H1 (cell line): Measurements from ENCODE around the gene RAN. TPM values are rescaled to one million over a fixed set of nuclear protein-coding genes. Genes with fewer than 3 reads are reported as not detected.

Experiments
- CTCF ChIA-PET: fragments of 300-600 bp; sonication (Branson Sonifier 250); formaldehyde crosslinking; loops from one replicate; lab custom pipeline; 2021; ENCODE audit not compliant: partially characterized antibody; lab: Charles Lee
- POLR2A ChIA-PET: fragments of 300-600 bp; sonication (Branson Sonifier 250); formaldehyde crosslinking; loops from one replicate; lab custom pipeline; 2021; ENCODE audit warnings: inconsistent platforms; ENCODE audit not compliant: partially characterized antibody; lab: Charles Lee
- DNase-seq, 2 experiments: peaks; one replicate each; pipeline versions ENCODE4 v3.0.0 to v3.0.0-alpha.2; 2010 to 2022; ENCODE audit warnings: low spot score in 2 of 2, low read depth in 1 of 2, mixed read lengths in 1 of 2
- FAIRE-seq: peaks from 2 replicates; lab custom pipeline; 2011; peaks lifted over from hg19 to GRCh38; lab: Jason Lieb, UNC
- H2AFZ ChIP-seq: 2 replicates; pipeline ENCODE4 v1.8.1; 2012; ENCODE audit warnings: low read length, inconsistent platforms
- H2AK5ac ChIP-seq: 2 replicates; pipeline ENCODE4 v1.6.1; 2013; ENCODE audit warnings: low read depth, low read length
- H2BK120ac ChIP-seq: replicated peaks from 2 replicates; pipeline ENCODE3; 2013; ENCODE audit warnings: low read depth, low read length, inconsistent platforms
- H2BK12ac ChIP-seq: 2 replicates; pipeline ENCODE4 v1.6.1; 2013; ENCODE audit warnings: low read depth, low read length
- H2BK15ac ChIP-seq: 2 replicates; pipeline ENCODE4 v1.6.1; 2013; ENCODE audit warnings: low read length
- H2BK20ac ChIP-seq: 2 replicates; pipeline ENCODE4 v1.6.1; 2013; ENCODE audit warnings: low read length
- H2BK5ac ChIP-seq: 2 replicates; pipeline ENCODE4 v1.6.1; 2013; ENCODE audit warnings: low read depth, low read length
- H3K14ac ChIP-seq: 2 replicates; pipeline ENCODE4 v1.6.1; 2013; ENCODE audit warnings: inconsistent platforms; ENCODE audit not compliant: insufficient read length
- H3K18ac ChIP-seq: 2 replicates; pipeline ENCODE4 v1.6.1; 2013; ENCODE audit warnings: low read length; ENCODE audit errors: extremely low read depth
- H3K23ac ChIP-seq: 2 replicates; pipeline ENCODE4 v1.6.1; 2013; ENCODE audit warnings: inconsistent platforms; ENCODE audit not compliant: insufficient read length
- H3K23me2 ChIP-seq: 2 replicates; pipeline ENCODE4 v1.6.1; 2013; ENCODE audit warnings: low read depth, low read length
- H3K27ac ChIP-seq: 2 replicates; pipeline ENCODE4 v1.6.1; 2011; ENCODE audit warnings: low read depth, low read length, inconsistent platforms
- H3K27me3 ChIP-seq, 4 experiments: replicated peaks in 1 of 4; 1 replicate in 1 of 4; 2 replicates in 3 of 4; pipeline versions ENCODE4 v1.6.1 to v1.8.1; 2011 to 2013; ENCODE audit warnings: low read length in 3 of 4, mild to moderate bottlenecking in 3 of 4, inconsistent platforms in 2 of 4, mixed read lengths in 2 of 4, moderate library complexity in 1 of 4; ENCODE audit not compliant: control insufficient read depth in 3 of 4, insufficient read depth in 3 of 4; ENCODE audit errors: extremely low read depth in 1 of 4
- H3K36me3 ChIP-seq, 4 experiments: 2 replicates each; pipeline versions ENCODE4 v1.6.1 to v1.8.1; 2011 to 2013; ENCODE audit warnings: mild to moderate bottlenecking in 4 of 4, low read length in 3 of 4, moderate library complexity in 2 of 4, control low read depth in 1 of 4, inconsistent platforms in 1 of 4; ENCODE audit not compliant: insufficient read depth in 4 of 4, control insufficient read depth in 2 of 4
- H3K4ac ChIP-seq: replicated peaks from 2 replicates; pipeline ENCODE3; 2013; ENCODE audit warnings: low read length, low read depth, mixed read lengths, inconsistent platforms; ENCODE audit not compliant: insufficient read length
- H3K4me1 ChIP-seq, 4 experiments: replicated peaks in 1 of 4; 1 replicate in 1 of 4; 2 replicates in 3 of 4; pipeline versions ENCODE4 v1.6.1 to v1.8.1; 2011 to 2013; ENCODE audit warnings: low read length in 3 of 4, inconsistent platforms in 2 of 4, mixed read lengths in 1 of 4; ENCODE audit not compliant: insufficient read depth in 4 of 4, control insufficient read depth in 3 of 4
- H3K4me2 ChIP-seq, 2 experiments: 2 replicates each; pipeline versions ENCODE4 v1.6.1 to v1.8.1; 2011 to 2013; ENCODE audit warnings: low read depth in 2 of 2, low read length in 2 of 2, control low read depth in 1 of 2, inconsistent platforms in 1 of 2, mild to moderate bottlenecking in 1 of 2; ENCODE audit not compliant: insufficient read depth in 1 of 2
- H3K4me3 ChIP-seq, 4 experiments: fragments of 200-600, 300-600 bp in 1 of 4; sonication (generic), shearing (Covaris generic), sonication (Bioruptor Twin) in 1 of 4; 2 replicates each; pipeline versions ENCODE4 v1.5.1 to v1.8.1; 2011 to 2016; ENCODE audit warnings: low read length in 4 of 4, low read depth in 3 of 4, control low read depth in 2 of 4, inconsistent platforms in 2 of 4, mild to moderate bottlenecking in 2 of 4, mixed read lengths in 1 of 4, moderate library complexity in 1 of 4; ENCODE audit not compliant: insufficient read depth in 2 of 4; ENCODE audit errors: extremely low read depth in 1 of 4
- H3K56ac ChIP-seq: replicated peaks from 2 replicates; pipeline ENCODE3; 2013; ENCODE audit warnings: low read depth, mild to moderate bottlenecking, mixed read lengths, low read length, inconsistent platforms; ENCODE audit not compliant: insufficient read length
- H3K79me1 ChIP-seq: 2 replicates; pipeline ENCODE4 v1.6.1; 2013; ENCODE audit warnings: low read depth, low read length, control low read depth
- H3K79me2 ChIP-seq, 2 experiments: 2 replicates each; pipeline versions ENCODE4 v1.6.1 to v1.8.1; 2012 to 2013; ENCODE audit warnings: low read length in 2 of 2, mild to moderate bottlenecking in 2 of 2, inconsistent platforms in 1 of 2; ENCODE audit not compliant: insufficient read depth in 2 of 2, control insufficient read depth in 1 of 2
- H3K9ac ChIP-seq, 4 experiments: replicated peaks in 1 of 4; 1 replicate in 1 of 4; 2 replicates in 3 of 4; pipeline versions ENCODE4 v1.6.1 to v1.8.1; 2011 to 2013; ENCODE audit warnings: low read depth in 3 of 4, low read length in 3 of 4, control low read depth in 2 of 4, mild to moderate bottlenecking in 2 of 4, moderate library complexity in 2 of 4, inconsistent platforms in 1 of 4; ENCODE audit errors: extremely low read depth in 1 of 4
- H3K9me3 ChIP-seq, 2 experiments: 2 replicates each; pipeline versions ENCODE4 v1.6.1 to v1.8.1; 2012 to 2013; ENCODE audit warnings: mild to moderate bottlenecking in 2 of 2, moderate library complexity in 2 of 2, control low read depth in 1 of 2, inconsistent platforms in 1 of 2, low read depth in 1 of 2, low read length in 1 of 2, mixed read lengths in 1 of 2; ENCODE audit not compliant: insufficient read depth in 2 of 2
- H4K20me1 ChIP-seq, 2 experiments: replicated peaks in 1 of 2; 2 replicates each; pipeline versions ENCODE3 to v1.8.1; 2011 to 2013; ENCODE audit warnings: inconsistent platforms in 2 of 2, low read length in 2 of 2, mild to moderate bottlenecking in 1 of 2; ENCODE audit not compliant: insufficient read depth in 2 of 2, control insufficient read depth in 1 of 2
- H4K5ac ChIP-seq: 2 replicates; pipeline ENCODE4 v1.6.1; 2013; ENCODE audit warnings: low read length, low read depth, mixed read lengths, inconsistent platforms; ENCODE audit not compliant: insufficient read length
- H4K8ac ChIP-seq: 2 replicates; pipeline ENCODE4 v1.8.0; 2013; ENCODE audit warnings: mild to moderate bottlenecking, moderate library complexity, low read length, inconsistent platforms; ENCODE audit not compliant: insufficient read depth; ENCODE audit errors: extremely low read depth
- H4K91ac ChIP-seq: replicated peaks from 2 replicates; pipeline ENCODE3; 2013; ENCODE audit warnings: low read length, mixed read lengths, inconsistent platforms; ENCODE audit not compliant: insufficient read length
- CBX8 ChIP-seq: fragments of 300-800, 300-1000 bp; sonication (generic); IDR thresholded peaks from 2 replicates; pipeline ENCODE4 v1.7.1; 2016; ENCODE audit warnings: low read depth, low read length, borderline replicate concordance
- CEBPB ChIP-seq: IDR thresholded peaks from 2 replicates; pipeline ENCODE4 v1.6.1; 2012; ENCODE audit warnings: low read depth, low read length
- NRF1 ChIP-seq: IDR thresholded peaks from 2 replicates; pipeline ENCODE4 v1.6.1; 2011; ENCODE audit warnings: mild to moderate bottlenecking, low read depth, low read length, improper control_type of control experiment
- PHF8 ChIP-seq: fragments of 200-600 bp; sonication (generic); conservative IDR thresholded peaks from 2 replicates; pipeline ENCODE4 v1.7.1; 2012; ENCODE audit warnings: low read depth, mild to moderate bottlenecking, inconsistent platforms, low read length, moderate library complexity
- RXRA ChIP-seq: IDR thresholded peaks from 2 replicates; pipeline ENCODE4 v1.6.1; 2011; ENCODE audit warnings: low read depth, mild to moderate bottlenecking, low read length, moderate library complexity; ENCODE audit not compliant: insufficient read depth
- WGBS, 2 experiments: shearing (Covaris generic) in 1 of 2; methylation state at CpG; one replicate each; pipeline versions ENCODE4 v1.1.6 to v1.1.7; 2013 to 2015; ENCODE audit warnings: low lambda C conversion rate in 2 of 2, mixed read lengths in 2 of 2, inconsistent platforms in 1 of 2, low coverage in 1 of 2, missing lambda C conversion rate in 1 of 2; ENCODE audit not compliant: insufficient replicate concordance in 2 of 2, insufficient coverage in 1 of 2, insufficient read length in 1 of 2; ENCODE audit errors: extremely low coverage in 1 of 2, missing lambda C conversion rate in 1 of 2; 5-methylcytosine and 5-hydroxymethylcytosine counted together
- polyA plus RNA-seq, 7 experiments: library from polyadenylated mRNA; depleted of rRNA in 3 of 7; stranded (reverse) in 5 of 7; unstranded in 2 of 7; fragments of >200 nt in 5 of 7; fragments of 200-250 nt in 2 of 7; gene quantifications; 1 replicate in 5 of 7; 2 replicates in 1 of 7; 4 replicates in 1 of 7; pipeline versions ENCODE4 v1.2.1 to v1.2.3, GENCODE V29; 2011 to 2013; ENCODE audit warnings: missing spikeins in 2 of 7, mixed read lengths in 2 of 7
- total RNA-seq: library from RNA; stranded (reverse); fragmentation: NEBNext Ultra II Directional; extraction: Animal tissue kit (Norgen Biotek cat#: 25700); gene quantifications from 2 replicates; pipeline ENCODE4 v1.2.1, GENCODE V29; 2021
- TF ChIP-seq, protein P1 (sequence below): IDR thresholded peaks from 2 replicates; pipeline ENCODE4 v1.6.1; 2012; ENCODE audit warnings: low read length, inconsistent platforms

The RAN gene
- total and polyA plus RNA-seq, 2 of the 8 experiments (the other 6 are each of a cell fraction or from before 2014, with no cell fraction given) = 2,064 to 2,203 TPM

DNA sequence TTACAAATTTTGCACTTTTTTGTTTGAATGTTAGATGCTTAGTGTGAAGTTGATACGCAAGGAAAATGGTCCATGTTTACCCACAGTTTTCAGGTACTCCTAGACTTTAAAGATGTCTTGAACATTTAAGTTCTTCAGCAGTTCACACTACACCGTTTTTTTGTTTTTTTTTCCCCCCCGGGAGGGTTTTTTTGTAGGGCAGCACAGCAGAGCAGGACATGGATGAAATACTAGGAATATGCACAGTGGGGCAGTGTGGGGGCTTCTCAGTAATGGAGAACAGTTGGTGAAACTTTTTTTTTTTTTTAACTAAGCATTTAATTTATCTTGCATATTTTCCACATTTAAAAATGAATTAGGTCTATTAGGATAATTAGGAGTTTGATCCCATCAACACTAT, 4.9 kb downstream of the RAN start:
- peaks cover 0 to 5% (median 3%) of the 10 kb centered on the region in 4 experiments; a peak in 4 of 7 replicates for H3K4me1 ChIP-seq
- H3K27me3 ChIP-seq = no peaks in the 10 kb centered on the region
- H2AFZ ChIP-seq = no peak overlapping the region
- ChIA-PET POLR2A (interaction anchor here (0.7 to 8.9 kb wide), 19 partner anchors 9 to 856 kb away, joined by 3 to 86 read pairs (median 13); no protein-coding TSS in a partner anchor), CTCF (interaction anchor here (1.2 to 2.2 kb wide), 2 partner anchors 20 to 49 kb away, joined by 4 to 9 read pairs; no protein-coding TSS in a partner anchor)
- H4K91ac ChIP-seq = no peak overlapping the region
- no peaks in the 10 kb centered on the region for H3K79me1 ChIP-seq
- peaks cover 27 to 53% (median 42%) of the 10 kb centered on the region in 4 experiments for H3K36me3 ChIP-seq
- no peak overlapping the region for H2BK5ac ChIP-seq
- no peak overlapping the region for H3K23ac ChIP-seq
- H4K8ac ChIP-seq = no peak overlapping the region
- H3K79me2 ChIP-seq = peaks cover 6 to 30% of the 10 kb centered on the region in 2 experiments
- H3K9ac ChIP-seq = no peak overlapping the region
- H3K4me2 ChIP-seq = no peak overlapping the region
- H2BK12ac ChIP-seq = no peak overlapping the region
- peaks cover 7 to 9% of the 10 kb centered on the region in 2 experiments for H4K20me1 ChIP-seq
- no peak overlapping the region for H3K18ac ChIP-seq
- H3K9me3 ChIP-seq = no peaks in the 10 kb centered on the region
- peaks cover 8% of the 10 kb centered on the region for H3K23me2 ChIP-seq
- no peak overlapping the region for H3K56ac ChIP-seq
- H2BK120ac ChIP-seq = no peak overlapping the region
- no peak overlapping the region for H2BK20ac ChIP-seq
- H4K5ac ChIP-seq = no peak overlapping the region
- H3K4ac ChIP-seq = no peak overlapping the region
- no peak overlapping the region for H2BK15ac ChIP-seq
- FAIRE-seq (no peak), DNase-seq (no peak)
- 88% methylated on average over 3 of the region's 3 CpGs; no CpG with 5 or more reads in 1 of the 2 experiments for whole genome bisulfite sequencing, 2 experiments
- H3K4me3 ChIP-seq = no peak overlapping the region
- H3K27ac ChIP-seq = no peak overlapping the region
- H3K14ac ChIP-seq = no peak overlapping the region
- H2AK5ac ChIP-seq = no peak overlapping the region
- TF ChIP-seq RXRA = no peak
- no peak for TF ChIP-seq PHF8
- TF ChIP-seq, protein P1, sequence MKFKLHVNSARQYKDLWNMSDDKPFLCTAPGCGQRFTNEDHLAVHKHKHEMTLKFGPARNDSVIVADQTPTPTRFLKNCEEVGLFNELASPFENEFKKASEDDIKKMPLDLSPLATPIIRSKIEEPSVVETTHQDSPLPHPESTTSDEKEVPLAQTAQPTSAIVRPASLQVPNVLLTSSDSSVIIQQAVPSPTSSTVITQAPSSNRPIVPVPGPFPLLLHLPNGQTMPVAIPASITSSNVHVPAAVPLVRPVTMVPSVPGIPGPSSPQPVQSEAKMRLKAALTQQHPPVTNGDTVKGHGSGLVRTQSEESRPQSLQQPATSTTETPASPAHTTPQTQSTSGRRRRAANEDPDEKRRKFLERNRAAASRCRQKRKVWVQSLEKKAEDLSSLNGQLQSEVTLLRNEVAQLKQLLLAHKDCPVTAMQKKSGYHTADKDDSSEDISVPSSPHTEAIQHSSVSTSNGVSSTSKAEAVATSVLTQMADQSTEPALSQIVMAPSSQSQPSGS = no peak
- TF ChIP-seq CBX8 = no peak
- TF ChIP-seq NRF1 = no peak
- no peak for TF ChIP-seq CEBPB
